Dermis microvascular lymphatic vessel endothelial cell (primary cell): ENCODE data around the gene ARHGAP9. TPM values are rescaled to one million over a fixed set of nuclear protein-coding genes. Genes with fewer than 3 reads are reported as not detected.

ENCODE experiments used
- DNase-seq, 2 donors: peaks; one replicate each; pipeline versions ENCODE4 v3.0.0 to v3.0.0-alpha.2; 2010; ENCODE audit warnings: low read depth in 2 of 2
- total RNA-seq: library from RNA; depleted of rRNA; stranded (reverse); fragments of >200 nt; gene quantifications from 2 replicates; pipeline ENCODE4 v1.2.1, GENCODE V29; 2014

Gene ARHGAP9
- total RNA-seq, 1 donor from 2014 or later, result not detected

- no peak for DNase-seq
Observed at GRCh38 chr12:57473886-57474285, 5.8 kb downstream of the ARHGAP9 start.

GRCh38 chr12:57473392-57473791, 6.3 kb downstream of the ARHGAP9 start:
- no peak for DNase-seq

- no peak for DNase-seq
Observed at GRCh38 chr12:57472391-57472790, 7.3 kb downstream of the ARHGAP9 start.

GRCh38 chr12:57471661-57472060, 8.0 kb downstream of the ARHGAP9 start:
- DNase-seq, result no peak

- no peak for DNase-seq
Observed at GRCh38 chr12:57470970-57471656, 8.6 kb downstream of the ARHGAP9 start.

GRCh38 chr12:57470286-57470969, 9.2 kb downstream of the ARHGAP9 start:
- DNase-seq, result no peak

GRCh38 chr12:57469296-57470164, 10.1 kb downstream of the ARHGAP9 start:
- no peak for DNase-seq

- DNase-seq, result no peak
Observed at GRCh38 chr12:57467915-57468314, 11.8 kb downstream of the ARHGAP9 start.

GRCh38 chr12:57467212-57467874, 12.3 kb downstream of the ARHGAP9 start:
- no peak for DNase-seq

- no peak for DNase-seq
Observed at GRCh38 chr12:57465747-57466505, 13.7 kb downstream of the ARHGAP9 start.

GRCh38 chr12:57465030-57465746, 14.5 kb downstream of the ARHGAP9 start:
- no peak for DNase-seq

GRCh38 chr12:57464569-57464968, 15.1 kb downstream of the ARHGAP9 start:
- no peak for DNase-seq

GRCh38 chr12:57462912-57463253, 16.8 kb downstream of the ARHGAP9 start:
- DNase-seq, result no peak

GRCh38 chr12:57462251-57462911, 17.3 kb downstream of the ARHGAP9 start:
- peak; percentile 57 to 84 for DNase-seq

GRCh38 chr12:57461917-57462250, 17.8 kb downstream of the ARHGAP9 start:
- DNase-seq, result no peak

GRCh38 chr12:57461276-57461916, 18.3 kb downstream of the ARHGAP9 start:
- DNase-seq, result peak in 1 of 2 donors; percentile 44

- DNase-seq, result no peak
Observed at GRCh38 chr12:57460841-57461275, 18.8 kb downstream of the ARHGAP9 start.

- no peak for DNase-seq
Observed at GRCh38 chr12:57460468-57460784, 19.2 kb downstream of the ARHGAP9 start.

GRCh38 chr12:57459750-57460467, 19.8 kb downstream of the ARHGAP9 start, which contains the start of gene GLI1:
Gene GLI1 (plus strand): TSS chr12:57459785. CDS start chr12:57463692, 3,907 bp downstream.
- DNase-seq, result no peak
